MM.1S (cell line): ENCODE measurements around the gene ROR2.
A peak's percentile ranks its signal among the peaks of the same experiment; 100 is the strongest.

Experiments used
- DNase-seq: peaks from one replicate; pipeline ENCODE4 v3.0.0-alpha.2; 2015
- H2AFZ ChIP-seq: fragments of 300-600 bp; sonication (generic); 2 replicates; pipeline ENCODE4 v1.6.0; 2016; ENCODE audit warnings: antibody characterized with exemption, low read length
- H3F3A ChIP-seq: fragments of 300-600 bp; sonication (generic); 2 replicates; pipeline ENCODE4 v1.6.1; 2016; ENCODE audit warnings: mild to moderate bottlenecking, antibody characterized with exemption, low read length, moderate library complexity, mixed read lengths; ENCODE audit not compliant: insufficient read depth
- H3K27ac ChIP-seq: fragments of 300-600 bp; sonication (generic); 2 replicates; pipeline ENCODE4 v1.5.1; 2016; ENCODE audit warnings: mild to moderate bottlenecking, low read length
- H3K27me3 ChIP-seq: fragments of 300-600 bp; sonication (generic); replicated peaks from 2 replicates; pipeline ENCODE4 v1.6.0; 2016; ENCODE audit warnings: low read length; ENCODE audit not compliant: insufficient read depth
- H3K36me3 ChIP-seq: fragments of 300-600 bp; sonication (generic); replicated peaks from 2 replicates; pipeline ENCODE4 v1.6.1; 2016; ENCODE audit warnings: mild to moderate bottlenecking, low read length, mixed read lengths; ENCODE audit not compliant: insufficient read depth
- H3K4me1 ChIP-seq: fragments of 300-600 bp; sonication (generic); 2 replicates; pipeline ENCODE4 v1.6.1; 2016; ENCODE audit warnings: low read length, mixed read lengths
- H3K4me2 ChIP-seq: fragments of 300-600 bp; sonication (generic); 2 replicates; pipeline ENCODE4 v1.6.0; 2016; ENCODE audit warnings: low read depth, low read length
- H3K4me3 ChIP-seq: fragments of 300-600 bp; sonication (generic); 2 replicates; pipeline ENCODE4 v1.5.1; 2016; ENCODE audit warnings: low read length, mixed read lengths
- H3K79me2 ChIP-seq: fragments of 300-600 bp; sonication (generic); 2 replicates; pipeline ENCODE4 v1.6.1; 2016; ENCODE audit warnings: mixed run types, low read length, mixed read lengths
- H3K9ac ChIP-seq: fragments of 300-600 bp; sonication (generic); 2 replicates; pipeline ENCODE4 v1.6.1; 2016; ENCODE audit warnings: low read length, mixed read lengths
- H3K9me2 ChIP-seq: fragments of 300-600 bp; sonication (generic); replicated peaks from 2 replicates; pipeline ENCODE4 v1.6.1; 2016; ENCODE audit warnings: mild to moderate bottlenecking, low read length, mixed read lengths; ENCODE audit not compliant: insufficient read depth
- H3K9me3 ChIP-seq: fragments of 300-600 bp; sonication (generic); replicated peaks from 2 replicates; pipeline ENCODE4 v1.6.1; 2016; ENCODE audit warnings: mild to moderate bottlenecking, low read length, mixed read lengths; ENCODE audit not compliant: insufficient read depth
- H4K20me1 ChIP-seq: fragments of 300-600 bp; sonication (generic); 2 replicates; pipeline ENCODE4 v1.6.1; 2016; ENCODE audit warnings: mild to moderate bottlenecking, low read length, moderate library complexity, mixed read lengths; ENCODE audit not compliant: insufficient read depth
- CTCF ChIP-seq: fragments of 300-600 bp; sonication (generic); IDR thresholded peaks from 2 replicates; pipeline ENCODE4 v1.5.1; 2016; ENCODE audit warnings: antibody characterized with exemption, low read length, mixed read lengths
- EZH2 ChIP-seq: fragments of 300-600 bp; sonication (generic); optimal IDR thresholded peaks from 2 replicates; pipeline ENCODE3; 2017; ENCODE audit warnings: low read depth, mild to moderate bottlenecking, antibody characterized with exemption, low read length, mixed read lengths
- EZH2phosphoT487 ChIP-seq: fragments of 300-600 bp; sonication (generic); IDR thresholded peaks from 2 replicates; pipeline ENCODE4 v1.6.1; 2018; ENCODE audit warnings: antibody characterized with exemption, low read length

ROR2 gene

GRCh38 chr9:91516777-91517176, 433.3 kb downstream of the ROR2 start:
- H3K4me2 ChIP-seq: no peak overlapping the region

GRCh38 chr9:91516081-91516480, 433.9 kb downstream of the ROR2 start:
- no peaks in the 10 kb centered on the region for H3K27me3 ChIP-seq
- H4K20me1 ChIP-seq: no peaks in the 10 kb centered on the region
- no peak overlapping the region for H3K4me3 ChIP-seq
- no peak overlapping the region for H3K4me2 ChIP-seq
- H3K27ac ChIP-seq: no peak overlapping the region
- no peaks in the 10 kb centered on the region for H3K79me2 ChIP-seq
- H3K9me3 ChIP-seq: no peaks in the 10 kb centered on the region
- H3K9ac ChIP-seq: no peak overlapping the region
- H3K36me3 ChIP-seq: no peaks in the 10 kb centered on the region
- no peaks in the 10 kb centered on the region for H3K4me1 ChIP-seq
- TF ChIP-seq EZH2 (no peak), CTCF (no peak), EZH2phosphoT487 (no peak)
- H3F3A ChIP-seq: no peaks in the 10 kb centered on the region
- no peaks in the 10 kb centered on the region for H3K9me2 ChIP-seq
- no peak overlapping the region for H2AFZ ChIP-seq
- DNase-seq: peak; percentile 52

More at GRCh38 chr9:91516777-91517176, 433.3 kb downstream of the ROR2 start:
- Histone ChIP-seq H3K9ac (no peak overlapping the region), H3K27ac (no peak overlapping the region), H3K79me2 (no peaks in the 10 kb centered on the region), H3K4me3 (no peak overlapping the region), H3K4me1 (no peaks in the 10 kb centered on the region), H3K36me3 (no peaks in the 10 kb centered on the region), H3K27me3 (no peaks in the 10 kb centered on the region), H3K9me3 (no peaks in the 10 kb centered on the region), H3K9me2 (no peaks in the 10 kb centered on the region), H2AFZ (no peak overlapping the region), H3F3A (no peaks in the 10 kb centered on the region), H4K20me1 (no peaks in the 10 kb centered on the region)
- DNase-seq: no peak
- TF ChIP-seq EZH2phosphoT487: no peak
- TF ChIP-seq EZH2: no peak
- no peak for TF ChIP-seq CTCF

- Histone ChIP-seq H3K27ac (no peak overlapping the region), H3K9me2 (no peaks in the 10 kb centered on the region), H3K36me3 (no peaks in the 10 kb centered on the region), H3K9me3 (no peaks in the 10 kb centered on the region), H3K4me1 (no peaks in the 10 kb centered on the region), H2AFZ (no peak overlapping the region), H3K4me3 (no peak overlapping the region), H3F3A (no peaks in the 10 kb centered on the region), H3K27me3 (no peaks in the 10 kb centered on the region), H3K79me2 (no peaks in the 10 kb centered on the region), H3K4me2 (no peak overlapping the region), H3K9ac (no peak overlapping the region), H4K20me1 (no peaks in the 10 kb centered on the region)
- TF ChIP-seq EZH2phosphoT487 (no peak), CTCF (no peak), EZH2 (no peak)
- no peak for DNase-seq
These were observed 434.8 kb downstream of the ROR2 start for GRCh38 chr9:91515074-91515687.
